ENCODE results near the gene ATG101. TPM values are rescaled to one million over a fixed set of nuclear protein-coding genes. Genes with fewer than 3 reads are reported as not detected.

The ATG101 gene
- total and polyA plus RNA-seq, 2 of the 8 experiments (the other 6 are each of a cell fraction or from before 2014, with no cell fraction given) = 49.8 to 55.9 TPM

- TF ChIP-seq, protein P1, sequence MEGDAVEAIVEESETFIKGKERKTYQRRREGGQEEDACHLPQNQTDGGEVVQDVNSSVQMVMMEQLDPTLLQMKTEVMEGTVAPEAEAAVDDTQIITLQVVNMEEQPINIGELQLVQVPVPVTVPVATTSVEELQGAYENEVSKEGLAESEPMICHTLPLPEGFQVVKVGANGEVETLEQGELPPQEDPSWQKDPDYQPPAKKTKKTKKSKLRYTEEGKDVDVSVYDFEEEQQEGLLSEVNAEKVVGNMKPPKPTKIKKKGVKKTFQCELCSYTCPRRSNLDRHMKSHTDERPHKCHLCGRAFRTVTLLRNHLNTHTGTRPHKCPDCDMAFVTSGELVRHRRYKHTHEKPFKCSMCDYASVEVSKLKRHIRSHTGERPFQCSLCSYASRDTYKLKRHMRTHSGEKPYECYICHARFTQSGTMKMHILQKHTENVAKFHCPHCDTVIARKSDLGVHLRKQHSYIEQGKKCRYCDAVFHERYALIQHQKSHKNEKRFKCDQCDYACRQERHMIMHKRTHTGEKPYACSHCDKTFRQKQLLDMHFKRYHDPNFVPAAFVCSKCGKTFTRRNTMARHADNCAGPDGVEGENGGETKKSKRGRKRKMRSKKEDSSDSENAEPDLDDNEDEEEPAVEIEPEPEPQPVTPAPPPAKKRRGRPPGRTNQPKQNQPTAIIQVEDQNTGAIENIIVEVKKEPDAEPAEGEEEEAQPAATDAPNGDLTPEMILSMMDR (IDR thresholded peaks at IDR 0.05; ENCODE audit: control extremely low read depth in 1 of 3, insufficient read depth in 1 of 3, low read depth in 1 of 3, low read length in 3 of 3) = peak; percentile 89 to 95 (median 92)
- TF ChIP-seq POU5F1 (IDR thresholded peaks at IDR 0.05; ENCODE audit: low read depth, low read length) (no peak), RNF2 (IDR thresholded peaks at IDR 0.05; ENCODE audit: borderline replicate concordance, low read depth, low read length, missing control alignments, poor library complexity, severe bottlenecking) (no peak), ATF3 (IDR thresholded peaks at IDR 0.05; ENCODE audit: insufficient read depth, low read depth, low read length) (no peak), PHF8 (conservative IDR thresholded peaks at IDR 0.05; ENCODE audit: low read depth, low read length) (0 out of 2 replicates have a peak, but pooled peaks have one; percentile 6), RBBP5 (IDR thresholded peaks at IDR 0.05; ENCODE audit: borderline replicate concordance, low read depth, low read length) (0 out of 2 replicates have a peak, but pooled peaks have one; percentile 19), CTBP2 (IDR thresholded peaks at IDR 0.05; ENCODE audit: borderline replicate concordance, insufficient read depth, insufficient read length, low read length) (no peak), E2F6 (IDR thresholded peaks at IDR 0.05) (peak; percentile 45), HDAC2 (IDR thresholded peaks at IDR 0.05; ENCODE audit: borderline replicate concordance in 1 of 2, low read depth in 2 of 2, low read length in 2 of 2) (no peak), BRCA1 (IDR thresholded peaks at IDR 0.05; ENCODE audit: low read depth, low read length) (no peak), MAFK (IDR thresholded peaks at IDR 0.05; ENCODE audit: low read depth, low read length) (no peak), RFX5 (IDR thresholded peaks at IDR 0.05; ENCODE audit: borderline replicate concordance, low read depth, low read length) (no peak), BCL11A (IDR thresholded peaks at IDR 0.05; ENCODE audit: low read depth in 2 of 2, low read length in 2 of 2) (no peak), SP1 (IDR thresholded peaks at IDR 0.05; ENCODE audit: low read depth, low read length) (peak; percentile 85)
- TF ChIP-seq, protein P2, sequence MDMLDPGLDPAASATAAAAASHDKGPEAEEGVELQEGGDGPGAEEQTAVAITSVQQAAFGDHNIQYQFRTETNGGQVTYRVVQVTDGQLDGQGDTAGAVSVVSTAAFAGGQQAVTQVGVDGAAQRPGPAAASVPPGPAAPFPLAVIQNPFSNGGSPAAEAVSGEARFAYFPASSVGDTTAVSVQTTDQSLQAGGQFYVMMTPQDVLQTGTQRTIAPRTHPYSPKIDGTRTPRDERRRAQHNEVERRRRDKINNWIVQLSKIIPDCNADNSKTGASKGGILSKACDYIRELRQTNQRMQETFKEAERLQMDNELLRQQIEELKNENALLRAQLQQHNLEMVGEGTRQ (IDR thresholded peaks at IDR 0.05; ENCODE audit: low read length) = no peak
These were observed 46.4 kb upstream of the ATG101 start (continued) for GRCh38 chr12:52023182-52023975.

Measured in H1 (cell line).